H1 (cell line): ENCODE measurements around the gene S100A14. TPM values are rescaled to one million over a fixed set of nuclear protein-coding genes. Genes with fewer than 3 reads are reported as not detected.
A peak's percentile ranks its signal among the peaks of the same experiment; 100 is the strongest.

Experiments used
- CTCF ChIA-PET: fragments of 300-600 bp; sonication (Branson Sonifier 250); formaldehyde crosslinking; loops from one replicate; lab custom pipeline; 2021; ENCODE audit not compliant: partially characterized antibody; lab: Charles Lee
- POLR2A ChIA-PET: fragments of 300-600 bp; sonication (Branson Sonifier 250); formaldehyde crosslinking; loops from one replicate; lab custom pipeline; 2021; ENCODE audit warnings: inconsistent platforms; ENCODE audit not compliant: partially characterized antibody; lab: Charles Lee
- DNase-seq, 2 experiments: peaks; one replicate each; pipeline versions ENCODE4 v3.0.0 to v3.0.0-alpha.2; 2010 to 2022; ENCODE audit warnings: low spot score in 2 of 2, low read depth in 1 of 2, mixed read lengths in 1 of 2
- FAIRE-seq: peaks from 2 replicates; lab custom pipeline; 2011; peaks lifted over from hg19 to GRCh38; lab: Jason Lieb, UNC
- H2AFZ ChIP-seq: 2 replicates; pipeline ENCODE4 v1.8.1; 2012; ENCODE audit warnings: low read length, inconsistent platforms
- H2AK5ac ChIP-seq: 2 replicates; pipeline ENCODE4 v1.6.1; 2013; ENCODE audit warnings: low read depth, low read length
- H2BK120ac ChIP-seq: replicated peaks from 2 replicates; pipeline ENCODE3; 2013; ENCODE audit warnings: low read depth, low read length, inconsistent platforms
- H2BK12ac ChIP-seq: 2 replicates; pipeline ENCODE4 v1.6.1; 2013; ENCODE audit warnings: low read depth, low read length
- H2BK15ac ChIP-seq: 2 replicates; pipeline ENCODE4 v1.6.1; 2013; ENCODE audit warnings: low read length
- H2BK20ac ChIP-seq: 2 replicates; pipeline ENCODE4 v1.6.1; 2013; ENCODE audit warnings: low read length
- H2BK5ac ChIP-seq: 2 replicates; pipeline ENCODE4 v1.6.1; 2013; ENCODE audit warnings: low read depth, low read length
- H3K14ac ChIP-seq: 2 replicates; pipeline ENCODE4 v1.6.1; 2013; ENCODE audit warnings: inconsistent platforms; ENCODE audit not compliant: insufficient read length
- H3K18ac ChIP-seq: 2 replicates; pipeline ENCODE4 v1.6.1; 2013; ENCODE audit warnings: low read length; ENCODE audit errors: extremely low read depth
- H3K23ac ChIP-seq: 2 replicates; pipeline ENCODE4 v1.6.1; 2013; ENCODE audit warnings: inconsistent platforms; ENCODE audit not compliant: insufficient read length
- H3K23me2 ChIP-seq: 2 replicates; pipeline ENCODE4 v1.6.1; 2013; ENCODE audit warnings: low read depth, low read length
- H3K27ac ChIP-seq: 2 replicates; pipeline ENCODE4 v1.6.1; 2011; ENCODE audit warnings: low read depth, low read length, inconsistent platforms
- H3K27me3 ChIP-seq, 4 experiments: replicated peaks in 1 of 4; 1 replicate in 1 of 4; 2 replicates in 3 of 4; pipeline versions ENCODE4 v1.6.1 to v1.8.1; 2011 to 2013; ENCODE audit warnings: low read length in 3 of 4, mild to moderate bottlenecking in 3 of 4, inconsistent platforms in 2 of 4, mixed read lengths in 2 of 4, moderate library complexity in 1 of 4; ENCODE audit not compliant: control insufficient read depth in 3 of 4, insufficient read depth in 3 of 4; ENCODE audit errors: extremely low read depth in 1 of 4
- H3K36me3 ChIP-seq, 4 experiments: 2 replicates each; pipeline versions ENCODE4 v1.6.1 to v1.8.1; 2011 to 2013; ENCODE audit warnings: mild to moderate bottlenecking in 4 of 4, low read length in 3 of 4, moderate library complexity in 2 of 4, control low read depth in 1 of 4, inconsistent platforms in 1 of 4; ENCODE audit not compliant: insufficient read depth in 4 of 4, control insufficient read depth in 2 of 4
- H3K4ac ChIP-seq: replicated peaks from 2 replicates; pipeline ENCODE3; 2013; ENCODE audit warnings: low read length, low read depth, mixed read lengths, inconsistent platforms; ENCODE audit not compliant: insufficient read length
- H3K4me1 ChIP-seq, 4 experiments: replicated peaks in 1 of 4; 1 replicate in 1 of 4; 2 replicates in 3 of 4; pipeline versions ENCODE4 v1.6.1 to v1.8.1; 2011 to 2013; ENCODE audit warnings: low read length in 3 of 4, inconsistent platforms in 2 of 4, mixed read lengths in 1 of 4; ENCODE audit not compliant: insufficient read depth in 4 of 4, control insufficient read depth in 3 of 4
- H3K4me2 ChIP-seq, 2 experiments: 2 replicates each; pipeline versions ENCODE4 v1.6.1 to v1.8.1; 2011 to 2013; ENCODE audit warnings: low read depth in 2 of 2, low read length in 2 of 2, control low read depth in 1 of 2, inconsistent platforms in 1 of 2, mild to moderate bottlenecking in 1 of 2; ENCODE audit not compliant: insufficient read depth in 1 of 2
- H3K4me3 ChIP-seq, 4 experiments: fragments of 200-600, 300-600 bp in 1 of 4; sonication (generic), shearing (Covaris generic), sonication (Bioruptor Twin) in 1 of 4; 2 replicates each; pipeline versions ENCODE4 v1.5.1 to v1.8.1; 2011 to 2016; ENCODE audit warnings: low read length in 4 of 4, low read depth in 3 of 4, control low read depth in 2 of 4, inconsistent platforms in 2 of 4, mild to moderate bottlenecking in 2 of 4, mixed read lengths in 1 of 4, moderate library complexity in 1 of 4; ENCODE audit not compliant: insufficient read depth in 2 of 4; ENCODE audit errors: extremely low read depth in 1 of 4
- H3K56ac ChIP-seq: replicated peaks from 2 replicates; pipeline ENCODE3; 2013; ENCODE audit warnings: low read depth, mild to moderate bottlenecking, mixed read lengths, low read length, inconsistent platforms; ENCODE audit not compliant: insufficient read length
- H3K79me1 ChIP-seq: 2 replicates; pipeline ENCODE4 v1.6.1; 2013; ENCODE audit warnings: low read depth, low read length, control low read depth
- H3K79me2 ChIP-seq, 2 experiments: 2 replicates each; pipeline versions ENCODE4 v1.6.1 to v1.8.1; 2012 to 2013; ENCODE audit warnings: low read length in 2 of 2, mild to moderate bottlenecking in 2 of 2, inconsistent platforms in 1 of 2; ENCODE audit not compliant: insufficient read depth in 2 of 2, control insufficient read depth in 1 of 2
- H3K9ac ChIP-seq, 4 experiments: replicated peaks in 1 of 4; 1 replicate in 1 of 4; 2 replicates in 3 of 4; pipeline versions ENCODE4 v1.6.1 to v1.8.1; 2011 to 2013; ENCODE audit warnings: low read depth in 3 of 4, low read length in 3 of 4, control low read depth in 2 of 4, mild to moderate bottlenecking in 2 of 4, moderate library complexity in 2 of 4, inconsistent platforms in 1 of 4; ENCODE audit errors: extremely low read depth in 1 of 4
- H3K9me3 ChIP-seq, 2 experiments: 2 replicates each; pipeline versions ENCODE4 v1.6.1 to v1.8.1; 2012 to 2013; ENCODE audit warnings: mild to moderate bottlenecking in 2 of 2, moderate library complexity in 2 of 2, control low read depth in 1 of 2, inconsistent platforms in 1 of 2, low read depth in 1 of 2, low read length in 1 of 2, mixed read lengths in 1 of 2; ENCODE audit not compliant: insufficient read depth in 2 of 2
- H4K20me1 ChIP-seq, 2 experiments: replicated peaks in 1 of 2; 2 replicates each; pipeline versions ENCODE3 to v1.8.1; 2011 to 2013; ENCODE audit warnings: inconsistent platforms in 2 of 2, low read length in 2 of 2, mild to moderate bottlenecking in 1 of 2; ENCODE audit not compliant: insufficient read depth in 2 of 2, control insufficient read depth in 1 of 2
- H4K5ac ChIP-seq: 2 replicates; pipeline ENCODE4 v1.6.1; 2013; ENCODE audit warnings: low read length, low read depth, mixed read lengths, inconsistent platforms; ENCODE audit not compliant: insufficient read length
- H4K8ac ChIP-seq: 2 replicates; pipeline ENCODE4 v1.8.0; 2013; ENCODE audit warnings: mild to moderate bottlenecking, moderate library complexity, low read length, inconsistent platforms; ENCODE audit not compliant: insufficient read depth; ENCODE audit errors: extremely low read depth
- H4K91ac ChIP-seq: replicated peaks from 2 replicates; pipeline ENCODE3; 2013; ENCODE audit warnings: low read length, mixed read lengths, inconsistent platforms; ENCODE audit not compliant: insufficient read length
- BACH1 ChIP-seq: IDR thresholded peaks from 2 replicates; pipeline ENCODE4 v1.6.1; 2012; ENCODE audit warnings: low read length, improper control_type of control experiment
- NRF1 ChIP-seq: IDR thresholded peaks from 2 replicates; pipeline ENCODE4 v1.6.1; 2011; ENCODE audit warnings: mild to moderate bottlenecking, low read depth, low read length, improper control_type of control experiment
- RXRA ChIP-seq: IDR thresholded peaks from 2 replicates; pipeline ENCODE4 v1.6.1; 2011; ENCODE audit warnings: low read depth, mild to moderate bottlenecking, low read length, moderate library complexity; ENCODE audit not compliant: insufficient read depth
- SIX5 ChIP-seq: IDR thresholded peaks from 2 replicates; pipeline ENCODE4 v1.6.1; 2011; ENCODE audit warnings: mild to moderate bottlenecking, low read depth, low read length
- ZNF274 ChIP-seq: IDR thresholded peaks from 2 replicates; pipeline ENCODE4 v1.7.0; 2012; ENCODE audit warnings: low read length, borderline replicate concordance; ENCODE audit errors: extremely low read depth
- WGBS, 2 experiments: shearing (Covaris generic) in 1 of 2; methylation state at CpG; one replicate each; pipeline versions ENCODE4 v1.1.6 to v1.1.7; 2013 to 2015; ENCODE audit warnings: low lambda C conversion rate in 2 of 2, mixed read lengths in 2 of 2, inconsistent platforms in 1 of 2, low coverage in 1 of 2, missing lambda C conversion rate in 1 of 2; ENCODE audit not compliant: insufficient replicate concordance in 2 of 2, insufficient coverage in 1 of 2, insufficient read length in 1 of 2; ENCODE audit errors: extremely low coverage in 1 of 2, missing lambda C conversion rate in 1 of 2; 5-methylcytosine and 5-hydroxymethylcytosine counted together
- polyA plus RNA-seq, 7 experiments: library from polyadenylated mRNA; depleted of rRNA in 3 of 7; stranded (reverse) in 5 of 7; unstranded in 2 of 7; fragments of >200 nt in 5 of 7; fragments of 200-250 nt in 2 of 7; gene quantifications; 1 replicate in 5 of 7; 2 replicates in 1 of 7; 4 replicates in 1 of 7; pipeline versions ENCODE4 v1.2.1 to v1.2.3, GENCODE V29; 2011 to 2013; ENCODE audit warnings: missing spikeins in 2 of 7, mixed read lengths in 2 of 7
- total RNA-seq: library from RNA; stranded (reverse); fragmentation: NEBNext Ultra II Directional; extraction: Animal tissue kit (Norgen Biotek cat#: 25700); gene quantifications from 2 replicates; pipeline ENCODE4 v1.2.1, GENCODE V29; 2021

S100A14 gene
- total and polyA plus RNA-seq, 2 of the 8 experiments (the other 6 are each of a cell fraction or from before 2014, with no cell fraction given) = 1.4 to 5.3 TPM

DNA sequence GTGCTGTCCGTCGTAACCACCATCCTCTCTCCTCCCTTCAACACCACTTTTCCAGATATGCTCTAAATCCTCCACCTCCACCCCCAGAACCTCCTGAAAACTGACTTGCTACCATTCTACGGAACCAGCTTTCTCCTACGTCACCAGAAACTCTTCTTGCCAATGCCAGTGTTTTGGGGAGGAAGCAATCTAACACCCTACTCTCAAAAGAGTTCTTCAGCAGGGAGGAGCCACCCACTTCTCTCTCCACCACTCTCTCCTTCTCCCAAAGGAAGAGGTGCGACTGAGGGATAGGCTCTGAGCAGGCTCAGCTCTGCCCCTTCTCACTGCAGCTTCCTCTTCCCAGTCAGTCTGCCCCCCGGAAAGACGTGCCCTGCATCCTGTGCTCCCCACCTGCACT is 44.4 kb downstream of the S100A14 start:
- no peak overlapping the region for H4K5ac ChIP-seq
- H2BK5ac ChIP-seq = no peak overlapping the region
- peak overlapping the region; percentile 72; the same call in 1 of the 2 replicates for H2BK20ac ChIP-seq
- FAIRE-seq = no peak
- no peak overlapping the region for H3K27ac ChIP-seq
- POLR2A ChIA-PET = interaction anchor here (0.7 to 2.3 kb wide), 7 partner anchors 15 to 63 kb away, joined by 3 to 19 read pairs (median 5); partner anchors contain the start of genes CHTOP, S100A13, S100A16 and S100A6
- no peak for TF ChIP-seq SIX5
- no peak for TF ChIP-seq ZNF274
- TF ChIP-seq BACH1 = no peak
- no peak for TF ChIP-seq NRF1
- TF ChIP-seq RXRA = no peak
- TF ChIP-seq, all 59 proteins: peak for 0
- H2AK5ac ChIP-seq = no peak overlapping the region
- no peak overlapping the region for H3K4ac ChIP-seq
- H3K4me3 ChIP-seq = no peak overlapping the region
- no peak overlapping the region for H2BK120ac ChIP-seq
- no peaks in the 10 kb centered on the region for H3K79me1 ChIP-seq
- no peak overlapping the region for H3K23ac ChIP-seq
- H2AFZ ChIP-seq = no peak overlapping the region
- H2BK12ac ChIP-seq = no peak overlapping the region; the same call in 1 of the 2 replicates
- peaks cover 0 to 10% of the 10 kb centered on the region in 2 experiments; a peak in 1 of 4 replicates for H3K9me3 ChIP-seq
- H3K4me2 ChIP-seq = no peak overlapping the region
- no peak overlapping the region for H3K9ac ChIP-seq
- peaks cover 2% of the 10 kb centered on the region for H3K23me2 ChIP-seq
- no peak overlapping the region for H4K8ac ChIP-seq
- H4K20me1 ChIP-seq = no peaks in the 10 kb centered on the region
- H3K79me2 ChIP-seq = no peaks in the 10 kb centered on the region
- peaks cover 8 to 15% (median 13%) of the 10 kb centered on the region in 4 experiments for H3K4me1 ChIP-seq
- no peaks in the 10 kb centered on the region for H3K36me3 ChIP-seq
- H3K14ac ChIP-seq = no peak overlapping the region
- CTCF ChIA-PET = interaction anchor here (0.6 to 7.5 kb wide), 27 partner anchors 10 to 219 kb away, joined by 3 to 224 read pairs (median 6); partner anchors contain the start of genes CHTOP, S100A1, S100A13 and S100A14
- 85% methylated on average over 7 of the region's 7 CpGs; no CpG with 5 or more reads in 1 of the 2 experiments for WGBS, 2 experiments
- H3K18ac ChIP-seq = no peak overlapping the region
- H2BK15ac ChIP-seq = no peak overlapping the region
- no peak for DNase-seq
- H3K27me3 ChIP-seq = 0 out of 7 replicates have a peak, but pooled peaks cover 0 to 4% (median 0%) of the 10 kb centered on the region in 4 experiments
- no peak overlapping the region for H3K56ac ChIP-seq
- peak overlapping the region; percentile 36 for H4K91ac ChIP-seq
